ENCODE measurements around the gene IL12RB2.

GRCh38 chr1:67348586-67349252 lies 41.0 kb downstream of the IL12RB2 start:
- TF ChIP-seq POLR2AphosphoS5 (IDR thresholded peaks at IDR 0.05; ENCODE audit: low read depth, low read length): no peak
- TF ChIP-seq, protein P1, sequence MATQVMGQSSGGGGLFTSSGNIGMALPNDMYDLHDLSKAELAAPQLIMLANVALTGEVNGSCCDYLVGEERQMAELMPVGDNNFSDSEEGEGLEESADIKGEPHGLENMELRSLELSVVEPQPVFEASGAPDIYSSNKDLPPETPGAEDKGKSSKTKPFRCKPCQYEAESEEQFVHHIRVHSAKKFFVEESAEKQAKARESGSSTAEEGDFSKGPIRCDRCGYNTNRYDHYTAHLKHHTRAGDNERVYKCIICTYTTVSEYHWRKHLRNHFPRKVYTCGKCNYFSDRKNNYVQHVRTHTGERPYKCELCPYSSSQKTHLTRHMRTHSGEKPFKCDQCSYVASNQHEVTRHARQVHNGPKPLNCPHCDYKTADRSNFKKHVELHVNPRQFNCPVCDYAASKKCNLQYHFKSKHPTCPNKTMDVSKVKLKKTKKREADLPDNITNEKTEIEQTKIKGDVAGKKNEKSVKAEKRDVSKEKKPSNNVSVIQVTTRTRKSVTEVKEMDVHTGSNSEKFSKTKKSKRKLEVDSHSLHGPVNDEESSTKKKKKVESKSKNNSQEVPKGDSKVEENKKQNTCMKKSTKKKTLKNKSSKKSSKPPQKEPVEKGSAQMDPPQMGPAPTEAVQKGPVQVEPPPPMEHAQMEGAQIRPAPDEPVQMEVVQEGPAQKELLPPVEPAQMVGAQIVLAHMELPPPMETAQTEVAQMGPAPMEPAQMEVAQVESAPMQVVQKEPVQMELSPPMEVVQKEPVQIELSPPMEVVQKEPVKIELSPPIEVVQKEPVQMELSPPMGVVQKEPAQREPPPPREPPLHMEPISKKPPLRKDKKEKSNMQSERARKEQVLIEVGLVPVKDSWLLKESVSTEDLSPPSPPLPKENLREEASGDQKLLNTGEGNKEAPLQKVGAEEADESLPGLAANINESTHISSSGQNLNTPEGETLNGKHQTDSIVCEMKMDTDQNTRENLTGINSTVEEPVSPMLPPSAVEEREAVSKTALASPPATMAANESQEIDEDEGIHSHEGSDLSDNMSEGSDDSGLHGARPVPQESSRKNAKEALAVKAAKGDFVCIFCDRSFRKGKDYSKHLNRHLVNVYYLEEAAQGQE (IDR thresholded peaks at IDR 0.05; ENCODE audit: insufficient read depth in 1 of 2, low read depth in 2 of 2, low read length in 2 of 2): no peak

Data from PFSK-1 (cell line).